Measurements from ENCODE around the gene HS3ST2.

GRCh38 chr16:22886927-22887326, 73.0 kb downstream of the HS3ST2 start:
- TF ChIP-seq POLR2AphosphoS5 (IDR thresholded peaks at IDR 0.05) (no peak), CTCF (IDR thresholded peaks at IDR 0.05 in 8 of 11, conservative IDR thresholded peaks at IDR 0.05 in 3 of 11) (no peak)

All from spleen (tissue), 7 donors.